Ovary (tissue), 9 donors: ENCODE measurements around the gene ZCWPW1. TPM values are rescaled to one million over a fixed set of nuclear protein-coding genes. Genes with fewer than 3 reads are reported as not detected.
"Not testable (repeated sequence)": the region's sequence is repeated elsewhere in the genome, so short reads cannot be mapped to it uniquely, and the experiment has no call there.

Experiments
- DNase-seq, 5 donors: peaks; one replicate each; pipeline ENCODE4 v3.0.0-alpha.2; 2019 to 2020
- H3K27ac ChIP-seq, 2 donors: fragments of 200-600 bp; one replicate each; pipeline versions ENCODE4 v1.5.1 to v1.8.0; 2019 to 2022
- H3K27me3 ChIP-seq: fragments of 200-600 bp; one replicate; pipeline ENCODE4 v1.8.0; 2022
- H3K36me3 ChIP-seq: fragments of 200-600 bp; sonication (generic); one replicate; pipeline ENCODE4 v1.5.1; 2019
- H3K4me1 ChIP-seq: one replicate; pipeline ENCODE4 v1.8.1; 2013; ENCODE audit warnings: mild to moderate bottlenecking, moderate library complexity; ENCODE audit not compliant: insufficient read depth
- H3K4me3 ChIP-seq: fragments of 200-600 bp; sonication (generic); one replicate; pipeline ENCODE4 v1.5.1; 2017
- H3K9me3 ChIP-seq, 2 donors: fragments of 200-600 bp in 1 of 2; sonication (generic) in 1 of 2; one replicate each; pipeline versions ENCODE4 v1.5.1 to v1.8.1; 2013 to 2019; ENCODE audit warnings: mild to moderate bottlenecking in 1 of 2, moderate library complexity in 1 of 2
- EP300 ChIP-seq: sonication (generic); formaldehyde crosslinking; IDR thresholded peaks from one replicate; pipeline ENCODE4 v1.6.1; 2017; ENCODE audit warnings: antibody characterized with exemption
- POLR2A ChIP-seq: fragments of 450-650 bp; IDR thresholded peaks from one replicate; pipeline ENCODE4 v1.6.1; 2017; ENCODE audit warnings: antibody characterized with exemption, mild to moderate bottlenecking, moderate library complexity
- WGBS, 3 donors: extraction: QIAGEN DNeasy Blood & Tissue Kit in 1 of 3; methylation state at CpG; one replicate each; pipeline versions ENCODE4 v1.1.5 to v1.1.7; 2013 to 2017; 5-methylcytosine and 5-hydroxymethylcytosine counted together
- intact Hi-C, 4 donors: fragments of 100-400 bp; cut with DNase I; formaldehyde crosslinking; loops; one replicate each; pipeline versions ENCODE4 v1.11.0 to v1.15.1; 2022 to 2023
- polyA plus RNA-seq, 2 donors: library from polyadenylated mRNA; stranded (reverse); fragments of 200-250 nt in 1 of 2; fragments of 350-450 nt in 1 of 2; fragmentation: Illumina TruSeq in 1 of 2; extraction: RNeasy Lipid Tissue Mini Kit (QIAGEN cat#74804) in 1 of 2; gene quantifications; one replicate each; pipeline ENCODE4 v1.2.3, GENCODE V29; 2013 to 2014
- total RNA-seq, 7 donors: library from RNA; depleted of rRNA in 2 of 7; stranded (reverse); fragments of >200 nt in 2 of 7; fragmentation: NEBNext Ultra II Directional in 3 of 7; extraction: Animal tissue kit (Norgen Biotek cat#: 25700) in 3 of 7; gene quantifications; one replicate each; pipeline versions ENCODE4 v1.1.0 to v1.2.4, GENCODE V29; 2016 to 2023
- TF ChIP-seq, protein P1 (sequence below), 3 donors: fragments of 450-650 bp in 2 of 3; fragments of 200-600 bp in 1 of 3; IDR thresholded peaks; one replicate each; pipeline versions ENCODE4 v1.5.1 to v1.8.0; 2016 to 2022; ENCODE audit warnings: antibody characterized with exemption in 3 of 3, mild to moderate bottlenecking in 1 of 3
- donor health status: DM: no; HTN: no; CAD: no; lungs with moderate emphysema.
- donor health status: DM: no; HTN: no; CAD: no.
- donor health status: Bipolar disorder and iron deficiency.
- donor health status: DM: yes; HTN: yes; CAD: no.
- donor health status: DM: no; HTN: no; CAD: no.
- donor health status: DM: yes; HTN: yes; CAD: no.

The ZCWPW1 gene
- total and polyA plus RNA-seq, 9 donors: 2.6 to 9.3 (median 6.2) TPM

DNA sequence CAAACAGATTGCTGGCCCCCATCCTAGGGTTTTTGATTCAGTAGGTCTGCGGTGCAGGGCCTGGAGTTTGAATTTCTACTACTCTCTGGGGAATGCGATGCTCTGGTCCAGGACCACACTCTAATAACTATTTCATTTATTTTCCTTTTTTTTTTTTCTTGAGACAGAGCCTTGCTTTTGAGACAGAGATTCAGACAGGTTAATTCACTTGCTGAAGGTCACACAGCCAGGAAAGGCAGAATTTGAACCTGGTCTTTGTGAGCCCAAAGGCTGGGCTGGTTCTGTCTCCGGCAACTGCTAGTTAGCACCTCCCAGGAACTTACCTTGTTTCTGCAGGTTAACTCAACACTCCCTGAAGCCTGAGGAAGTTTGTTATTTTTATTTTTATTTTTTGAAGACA lies 24.0 kb upstream of the ZCWPW1 start:
- H3K9me3 ChIP-seq: no peaks in the 10 kb centered on the region
- H3K36me3 ChIP-seq: no peaks in the 10 kb centered on the region
- H3K4me3 ChIP-seq: no peak overlapping the region
- TF ChIP-seq POLR2A: no peak
- TF ChIP-seq, protein P1, sequence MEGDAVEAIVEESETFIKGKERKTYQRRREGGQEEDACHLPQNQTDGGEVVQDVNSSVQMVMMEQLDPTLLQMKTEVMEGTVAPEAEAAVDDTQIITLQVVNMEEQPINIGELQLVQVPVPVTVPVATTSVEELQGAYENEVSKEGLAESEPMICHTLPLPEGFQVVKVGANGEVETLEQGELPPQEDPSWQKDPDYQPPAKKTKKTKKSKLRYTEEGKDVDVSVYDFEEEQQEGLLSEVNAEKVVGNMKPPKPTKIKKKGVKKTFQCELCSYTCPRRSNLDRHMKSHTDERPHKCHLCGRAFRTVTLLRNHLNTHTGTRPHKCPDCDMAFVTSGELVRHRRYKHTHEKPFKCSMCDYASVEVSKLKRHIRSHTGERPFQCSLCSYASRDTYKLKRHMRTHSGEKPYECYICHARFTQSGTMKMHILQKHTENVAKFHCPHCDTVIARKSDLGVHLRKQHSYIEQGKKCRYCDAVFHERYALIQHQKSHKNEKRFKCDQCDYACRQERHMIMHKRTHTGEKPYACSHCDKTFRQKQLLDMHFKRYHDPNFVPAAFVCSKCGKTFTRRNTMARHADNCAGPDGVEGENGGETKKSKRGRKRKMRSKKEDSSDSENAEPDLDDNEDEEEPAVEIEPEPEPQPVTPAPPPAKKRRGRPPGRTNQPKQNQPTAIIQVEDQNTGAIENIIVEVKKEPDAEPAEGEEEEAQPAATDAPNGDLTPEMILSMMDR (IDR thresholded peaks at IDR 0.05): no peak
- no peak for TF ChIP-seq EP300
- peaks cover 2% of the 10 kb centered on the region for H3K4me1 ChIP-seq
- no peak for DNase-seq
- intact Hi-C loops: no loop called here
- WGBS, 3 donors: 76 to 84% (median 81%) methylated on average over 3 of the region's 3 CpGs
- no peaks in the 10 kb centered on the region for H3K27me3 ChIP-seq
- H3K27ac ChIP-seq: no peak overlapping the region

- Histone ChIP-seq H3K4me1 (peaks cover 2% of the 10 kb centered on the region), H3K4me3 (no peak overlapping the region), H3K36me3 (no peaks in the 10 kb centered on the region), H3K27me3 (no peaks in the 10 kb centered on the region), H3K27ac (peak overlapping the region; percentile 3 to 45), H3K9me3 (no peaks in the 10 kb centered on the region)
- TF ChIP-seq POLR2A (no peak), EP300 (no peak)
- TF ChIP-seq, protein P1 (IDR thresholded peaks at IDR 0.05): no peak
- 72 to 79% (median 77%) methylated on average over 13 of the region's 13 CpGs for WGBS, 3 donors
- intact Hi-C loops: no loop called here
- DNase-seq: peak in 2 of 5 donors; percentile 37 to 55
Observed at GRCh38 chr7:100449190-100449795, 20.8 kb upstream of the ZCWPW1 start.

DNA sequence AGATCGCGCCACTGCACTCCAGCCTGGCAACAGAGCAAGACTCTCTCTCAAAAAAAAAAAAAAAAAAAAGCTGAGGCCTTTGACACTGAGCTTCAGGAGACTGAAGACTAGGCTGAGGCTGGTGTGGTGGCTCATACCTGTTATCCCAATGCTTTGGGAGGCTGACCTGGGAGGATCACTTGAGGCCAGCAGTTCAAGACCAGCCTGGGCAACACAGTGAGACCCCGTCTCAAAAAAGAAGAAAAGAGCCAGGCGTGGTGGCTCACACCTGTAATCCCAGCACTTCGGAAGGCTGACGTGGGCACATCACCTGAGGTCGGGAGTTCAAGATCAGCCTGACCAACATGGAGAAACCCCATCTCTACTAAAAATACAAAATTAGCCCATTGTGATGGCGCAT lies 18.9 kb upstream of the ZCWPW1 start:
- DNase-seq, H3K27ac ChIP-seq, H3K9me3 ChIP-seq, H3K36me3 ChIP-seq, intact Hi-C loops, H3K27me3 ChIP-seq, H3K4me3 ChIP-seq, H3K4me1 ChIP-seq: not testable (repeated sequence)
- 95 to 97% (median 95%) methylated on average over 8 of the region's 8 CpGs for WGBS, 3 donors

DNA sequence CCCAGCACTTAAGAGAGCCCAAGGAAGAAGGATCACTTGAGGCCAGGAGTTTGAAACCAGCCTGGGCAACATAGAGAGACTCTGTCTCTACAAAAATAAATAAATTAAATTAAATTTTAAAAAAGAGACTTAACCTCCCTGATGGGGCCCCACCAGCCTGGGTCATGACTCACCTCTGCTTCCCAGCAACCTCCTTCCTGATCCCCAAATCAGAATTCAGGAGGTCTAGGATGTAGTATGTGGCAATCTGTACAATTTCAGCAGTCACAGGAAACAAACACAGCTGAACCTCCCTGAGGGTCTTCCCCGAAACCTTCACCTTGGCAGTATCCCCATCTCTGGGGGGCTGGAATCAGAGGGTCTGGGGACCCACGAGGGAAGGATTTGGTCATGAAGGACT lies 17.5 kb upstream of the ZCWPW1 start:
- Histone ChIP-seq H3K27ac (no peak overlapping the region), H3K36me3 (no peaks in the 10 kb centered on the region), H3K27me3 (no peaks in the 10 kb centered on the region), H3K4me1 (peaks cover 2% of the 10 kb centered on the region), H3K4me3 (no peak overlapping the region), H3K9me3 (no peaks in the 10 kb centered on the region)
- TF ChIP-seq, protein P1 (IDR thresholded peaks at IDR 0.05): no peak
- TF ChIP-seq EP300 (no peak), POLR2A (no peak)
- intact Hi-C loops: no loop called here
- peak in 1 of 5 donors; percentile 8 for DNase-seq
- WGBS, 3 donors: 63 to 68% (median 64%) methylated on average over 2 of the region's 2 CpGs

GRCh38 chr7:100444311-100445278 lies 16.1 kb upstream of the ZCWPW1 start:
- no peaks in the 10 kb centered on the region for H3K36me3 ChIP-seq
- H3K27ac ChIP-seq: no peak overlapping the region
- no peaks in the 10 kb centered on the region for H3K9me3 ChIP-seq
- 34 to 37% (median 36%) methylated on average over 14 of the region's 14 CpGs for WGBS, 3 donors
- DNase-seq: peak in 3 of 5 donors; percentile 27 to 56 (median 33)
- no peaks in the 10 kb centered on the region for H3K27me3 ChIP-seq
- intact Hi-C loops: no loop called here
- no peaks in the 10 kb centered on the region for H3K4me1 ChIP-seq
- no peak overlapping the region for H3K4me3 ChIP-seq
- no peak for TF ChIP-seq EP300
- TF ChIP-seq, protein P1 (IDR thresholded peaks at IDR 0.05): no peak
- no peak for TF ChIP-seq POLR2A
